Ramos (cell line): Measurements from ENCODE around the gene BST1.

ENCODE experiments used
- in situ Hi-C: fragments of 300-500 bp; cut with MboI; formaldehyde crosslinking; loops from one replicate; pipeline ENCODE4 v1.14.3; 2022; ENCODE audit warnings: low sequenced_read_pairs; ENCODE audit not compliant: unreplicated experiment

The BST1 gene, protein sequence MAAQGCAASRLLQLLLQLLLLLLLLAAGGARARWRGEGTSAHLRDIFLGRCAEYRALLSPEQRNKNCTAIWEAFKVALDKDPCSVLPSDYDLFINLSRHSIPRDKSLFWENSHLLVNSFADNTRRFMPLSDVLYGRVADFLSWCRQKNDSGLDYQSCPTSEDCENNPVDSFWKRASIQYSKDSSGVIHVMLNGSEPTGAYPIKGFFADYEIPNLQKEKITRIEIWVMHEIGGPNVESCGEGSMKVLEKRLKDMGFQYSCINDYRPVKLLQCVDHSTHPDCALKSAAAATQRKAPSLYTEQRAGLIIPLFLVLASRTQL

DNA sequence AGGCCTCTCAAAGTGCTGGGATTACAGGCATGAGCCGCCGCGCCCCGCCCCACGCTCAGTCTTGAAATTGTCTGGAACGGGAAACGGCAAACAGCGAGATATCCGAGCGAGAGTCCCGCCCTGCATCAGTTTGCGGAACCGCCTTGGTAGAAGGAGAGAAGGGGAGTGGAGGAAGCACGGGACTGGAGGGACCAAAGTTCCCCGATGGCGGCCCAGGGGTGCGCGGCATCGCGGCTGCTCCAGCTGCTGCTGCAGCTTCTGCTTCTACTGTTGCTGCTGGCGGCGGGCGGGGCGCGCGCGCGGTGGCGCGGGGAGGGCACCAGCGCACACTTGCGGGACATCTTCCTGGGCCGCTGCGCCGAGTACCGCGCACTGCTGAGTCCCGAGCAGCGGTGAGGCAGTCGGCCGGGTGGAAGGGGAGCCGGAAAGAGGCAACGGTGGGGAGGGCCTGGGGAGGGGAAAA is at the start of gene BST1:
BST1 (plus strand) TSS at position 125 of the 463 bp plus-strand sequence; CDS start at position 205, 80 bp downstream.
- in situ Hi-C loops: no loop called here

DNA sequence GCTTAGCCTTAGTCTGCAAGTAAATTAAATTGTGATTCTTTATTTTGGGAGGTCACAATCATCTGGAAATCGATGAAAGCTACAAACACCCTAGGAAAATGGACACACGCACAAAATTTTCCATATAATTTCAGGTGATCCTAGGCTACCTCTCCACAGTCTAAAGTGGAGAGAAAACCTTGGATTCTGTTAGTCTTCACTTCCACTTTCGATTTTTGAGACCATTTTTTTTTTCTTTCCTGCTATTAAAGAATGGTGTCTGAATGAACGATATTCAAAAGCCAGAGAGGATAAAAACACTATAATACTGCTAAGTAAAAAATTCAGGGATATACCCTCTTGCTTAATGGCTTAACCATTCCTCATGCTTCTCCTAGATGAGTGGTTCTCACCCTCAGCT is 49.4 kb upstream of the BST1 start:
- in situ Hi-C loops: loop anchor here (25.0 kb wide), 1 partner anchor 641 kb away; the partner anchor contains the start of gene CPEB2

DNA sequence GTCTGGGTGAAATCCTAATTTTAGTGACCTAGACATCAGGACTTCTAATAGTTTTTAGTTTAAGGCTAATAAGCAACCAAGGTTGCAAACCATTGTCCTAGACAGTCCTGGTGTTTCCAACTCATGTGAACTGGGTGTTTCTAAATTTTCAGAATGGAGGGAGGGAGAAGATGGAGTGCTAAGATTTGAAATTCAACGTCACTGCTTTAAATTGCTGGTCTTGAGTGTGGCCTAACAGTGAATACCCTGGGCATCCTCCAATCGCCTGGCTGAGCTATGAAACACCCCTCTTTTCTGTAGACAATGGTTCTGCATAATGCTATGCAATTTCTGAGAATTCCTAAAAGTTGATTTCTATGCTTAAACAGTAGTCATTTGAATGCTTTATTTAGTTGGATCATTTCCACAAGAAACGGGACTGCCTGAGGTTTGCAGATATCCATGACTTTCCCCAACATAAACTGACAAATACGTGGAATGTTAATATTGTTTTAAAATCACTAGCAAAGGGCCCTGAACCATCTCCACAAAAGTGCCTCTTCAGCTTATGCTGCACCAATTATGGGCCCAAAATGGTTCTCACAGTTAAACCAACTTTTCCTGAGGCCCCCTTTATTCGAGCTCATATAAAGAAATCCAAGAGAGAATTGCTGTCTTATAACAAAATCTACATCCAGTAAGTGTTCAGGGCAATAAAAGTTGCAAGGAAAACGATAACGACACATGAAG is 48.8 kb upstream of the BST1 start:
- in situ Hi-C loops: loop anchor here (25.0 kb wide), 1 partner anchor 642 kb away; the partner anchor contains the start of gene CPEB2

DNA sequence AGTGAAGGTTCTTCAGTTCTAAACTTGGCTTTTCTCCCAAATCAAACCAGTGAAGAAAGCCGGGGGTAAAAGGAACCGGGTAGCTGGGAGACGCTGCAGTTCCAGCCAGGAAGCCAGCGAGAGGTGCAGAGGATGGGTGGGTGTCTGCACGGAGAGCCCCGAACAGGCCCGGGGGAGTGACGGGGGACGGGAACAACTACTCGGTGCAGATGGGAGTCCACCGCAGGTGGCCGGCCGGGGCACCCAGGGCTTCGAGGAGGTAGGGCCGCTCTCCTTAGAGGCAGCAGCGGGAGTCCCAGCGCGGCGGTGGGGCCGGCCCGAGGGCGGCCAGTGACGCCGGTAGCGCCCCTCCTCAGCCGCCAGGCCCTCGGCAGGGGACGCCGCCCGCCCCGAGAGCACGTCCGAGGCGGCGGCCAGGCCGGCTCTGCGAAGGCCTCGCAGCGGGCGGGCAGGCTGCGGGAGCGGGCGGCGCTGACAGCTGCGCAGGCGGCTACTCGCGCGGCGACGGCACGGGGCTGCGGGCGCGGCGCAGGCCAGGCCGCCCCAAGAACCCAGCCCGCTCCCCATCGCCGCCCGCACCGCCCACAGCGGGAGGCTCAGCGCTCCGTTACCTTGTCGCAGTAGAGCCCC is 48.2 kb upstream of the BST1 start:
- in situ Hi-C loops: loop anchor here (25.0 kb wide), 1 partner anchor 642 kb away; the partner anchor contains the start of gene CPEB2

DNA sequence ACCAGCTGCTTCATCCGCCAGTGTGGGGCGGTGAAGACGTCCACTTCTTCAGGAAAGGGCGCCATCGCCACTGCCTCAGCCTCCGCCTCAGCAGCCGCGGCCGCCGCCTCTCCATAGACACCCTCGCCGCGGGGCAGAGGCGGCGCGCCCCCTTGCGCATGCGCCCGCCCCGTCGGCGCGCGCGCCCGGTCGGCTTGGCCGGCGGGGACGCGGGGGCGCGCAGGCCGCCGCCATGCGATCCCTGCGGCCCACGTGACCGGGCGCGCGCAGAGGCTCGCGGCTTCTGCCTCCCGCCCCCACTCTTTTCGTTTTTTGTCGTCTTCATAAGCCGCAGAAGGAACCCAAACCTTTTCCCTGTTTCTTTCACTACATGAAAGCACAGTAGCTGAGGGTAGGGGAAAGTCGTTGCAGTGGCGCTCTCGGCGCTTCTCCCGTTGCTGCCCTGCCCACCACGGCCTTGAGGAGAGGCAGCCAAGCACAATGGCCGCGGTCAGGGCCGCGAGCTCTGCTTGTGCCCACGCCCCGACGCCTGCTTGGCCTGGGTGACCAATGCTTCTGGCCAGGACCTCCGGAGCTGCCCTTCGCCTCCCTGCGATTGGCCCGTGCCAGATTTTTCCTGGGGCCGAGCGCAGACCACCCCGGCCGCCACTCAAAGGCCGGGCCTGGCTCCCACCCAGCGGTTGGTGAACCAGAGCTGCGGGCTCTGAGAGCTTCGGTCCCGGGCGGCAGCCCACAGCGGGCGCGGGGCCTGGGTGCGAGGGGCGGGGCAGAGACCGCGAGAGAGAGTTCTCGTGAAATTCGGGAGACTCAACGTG is 47.4 kb upstream of the BST1 start, which contains the start of gene FBXL5:
FBXL5 (minus strand) TSS at position 135 of the 815 bp plus-strand sequence; CDS start at position 65, 70 bp downstream.
- in situ Hi-C loops: loop anchor here (25.0 kb wide), 1 partner anchor 643 kb away; the partner anchor contains the start of gene CPEB2

DNA sequence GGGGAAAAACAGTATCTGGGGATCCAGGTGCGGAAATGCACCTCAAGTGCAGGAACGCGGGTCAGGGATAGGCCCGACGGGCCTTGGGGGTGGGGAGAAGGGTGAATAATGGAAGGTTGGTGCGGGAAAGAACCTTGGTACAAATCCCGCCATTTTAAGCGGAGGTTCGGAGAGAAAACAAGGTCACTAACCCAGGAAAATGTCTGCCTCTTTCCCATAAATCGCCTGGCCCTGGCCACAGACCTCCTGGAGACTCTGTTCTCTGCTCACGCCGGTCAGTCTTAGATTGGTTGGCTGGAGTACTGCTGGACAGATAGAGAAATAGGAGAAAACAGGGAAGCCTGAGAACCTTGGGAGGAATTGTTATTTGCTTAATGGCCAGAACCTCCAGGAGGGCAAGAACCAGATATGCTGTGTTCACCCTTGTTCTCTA is 46.8 kb upstream of the BST1 start:
- in situ Hi-C loops: loop anchor here (25.0 kb wide), 1 partner anchor 644 kb away; the partner anchor contains the start of gene CPEB2

DNA sequence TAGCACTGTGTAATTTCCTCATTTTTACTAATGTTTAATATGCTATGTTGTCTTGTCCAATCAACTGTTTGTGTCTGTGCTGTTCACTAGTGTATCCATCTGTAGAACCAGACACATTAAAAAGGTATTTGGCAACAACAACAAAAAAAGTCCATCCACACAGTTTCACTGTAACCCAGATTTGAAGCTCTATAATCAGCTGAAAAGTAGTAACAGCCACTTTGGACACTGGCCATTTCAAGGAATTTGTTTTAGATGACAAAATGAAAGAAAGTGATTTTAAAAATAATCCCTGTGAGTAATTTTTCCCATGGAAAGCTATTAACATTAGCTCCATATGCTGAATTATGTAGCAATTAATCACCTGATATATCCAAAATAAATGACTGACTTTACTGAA is 45.5 kb upstream of the BST1 start:
- in situ Hi-C loops: loop anchor here (25.0 kb wide), 1 partner anchor 645 kb away; the partner anchor contains the start of gene CPEB2

DNA sequence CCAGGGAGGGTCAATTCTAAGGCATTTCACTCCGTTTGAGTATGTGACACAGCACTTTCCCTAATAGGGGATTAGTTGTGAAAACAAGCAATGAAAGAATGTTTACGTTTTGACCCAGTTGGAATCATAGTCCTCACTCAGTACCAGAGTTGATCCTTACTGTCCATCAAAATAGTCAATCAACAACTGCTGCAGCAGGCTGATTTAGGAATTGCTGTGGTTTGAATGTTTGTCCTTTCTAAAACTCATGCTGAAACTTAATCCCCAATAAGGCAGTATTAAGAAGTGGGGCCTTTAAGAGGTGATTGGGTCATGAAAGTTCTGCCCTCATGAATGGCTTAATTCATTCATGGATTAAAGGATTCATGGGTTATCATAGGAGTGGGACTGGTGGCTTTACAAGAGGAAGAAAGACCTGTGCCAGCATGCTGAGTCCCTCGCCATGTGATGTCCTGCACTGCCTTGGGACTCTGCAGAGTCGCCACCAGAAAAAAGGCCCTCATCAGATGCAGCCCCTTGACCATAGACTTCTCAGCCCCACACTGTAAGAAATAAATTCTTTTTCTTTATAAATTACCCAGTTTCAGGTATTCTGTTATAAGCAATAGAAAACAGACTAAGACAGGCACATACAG is 44.6 kb upstream of the BST1 start:
- in situ Hi-C loops: loop anchor here (25.0 kb wide), 1 partner anchor 646 kb away; the partner anchor contains the start of gene CPEB2

DNA sequence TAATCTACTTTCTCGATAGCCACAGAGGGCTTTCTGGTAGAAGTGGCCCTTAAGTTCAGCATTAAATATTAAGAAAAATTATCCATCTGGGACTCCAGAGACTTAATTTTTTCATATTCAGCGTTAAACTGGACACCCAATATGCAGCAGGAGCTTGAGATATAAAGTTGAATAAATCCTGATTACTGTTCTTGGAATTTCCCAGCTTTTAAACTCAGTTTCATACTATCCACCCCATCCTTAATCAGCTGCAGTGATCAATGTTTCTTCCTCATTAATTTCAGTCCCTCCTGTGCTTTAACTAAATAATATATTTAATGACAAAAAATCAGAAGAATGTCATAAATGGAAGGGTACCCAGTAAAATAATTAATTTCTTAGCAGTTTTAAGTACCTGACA is 44.1 kb upstream of the BST1 start:
- in situ Hi-C loops: loop anchor here (25.0 kb wide), 1 partner anchor 646 kb away; the partner anchor contains the start of gene CPEB2

DNA sequence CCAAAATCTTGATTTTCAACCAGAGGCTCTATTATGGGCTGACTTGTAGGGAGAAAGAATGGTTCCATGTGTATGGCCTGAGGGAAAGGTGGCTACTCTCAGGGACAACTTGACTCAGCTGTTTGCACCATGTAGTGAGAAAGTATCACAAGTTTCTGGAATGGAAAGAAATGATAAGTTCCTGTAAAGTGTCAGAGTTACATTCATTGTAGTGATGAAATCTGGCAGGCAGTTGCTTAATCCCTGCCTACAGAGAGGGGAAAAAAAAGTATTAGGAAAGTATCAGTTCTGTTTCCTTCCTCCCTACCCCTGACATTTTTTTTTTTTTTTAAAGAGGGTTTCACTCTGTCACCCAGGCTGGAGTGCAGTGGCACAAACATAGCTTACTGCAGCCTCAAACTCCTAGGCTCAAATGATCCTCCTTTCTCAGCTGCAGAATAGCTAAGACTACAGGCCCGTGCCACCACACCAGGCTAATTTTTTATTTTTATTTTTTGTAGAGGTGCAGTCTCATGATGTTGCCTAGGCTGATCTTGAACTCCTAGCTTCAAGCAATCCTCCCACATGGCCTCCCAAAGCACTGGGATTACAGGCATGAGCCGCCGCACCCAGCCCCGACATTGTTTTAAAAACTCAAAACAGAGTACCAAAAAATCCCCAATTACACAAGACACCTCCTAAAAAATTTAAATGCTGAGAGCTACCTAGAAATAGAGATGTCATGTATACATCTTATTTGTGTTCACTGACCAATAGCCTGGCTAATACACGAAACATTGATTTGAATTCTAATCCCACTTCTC is 42.9 kb upstream of the BST1 start:
- in situ Hi-C loops: loop anchor here (25.0 kb wide), 1 partner anchor 648 kb away; the partner anchor contains the start of gene CPEB2

DNA sequence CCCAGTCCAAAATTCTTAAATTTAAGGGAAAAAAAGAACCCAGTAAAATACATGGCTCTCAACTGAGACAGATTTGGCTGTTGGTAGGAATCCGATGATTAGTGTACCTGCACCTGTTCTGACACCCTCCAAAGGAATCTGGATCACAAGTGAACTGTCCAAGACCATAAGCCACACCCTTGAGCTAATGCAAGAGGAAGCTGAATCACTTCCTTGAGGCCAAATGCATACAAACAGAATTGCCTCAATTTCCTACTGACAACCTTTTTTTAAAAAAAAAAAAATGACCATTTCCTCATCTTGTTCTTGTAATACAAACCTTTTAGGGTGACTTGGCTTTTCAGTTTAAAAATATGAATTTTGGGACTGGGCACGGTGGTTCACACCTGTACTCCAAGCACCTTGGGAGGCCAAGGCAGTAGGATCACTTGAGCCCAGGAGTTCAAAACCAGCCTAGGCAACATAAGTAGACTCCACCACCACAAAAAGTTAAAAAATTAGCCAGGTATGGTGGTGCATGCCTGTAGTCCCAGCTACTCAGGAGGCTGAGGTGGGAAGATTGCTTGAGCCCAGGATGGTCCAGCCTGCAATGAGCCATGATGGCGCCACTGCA is 37.0 kb upstream of the BST1 start:
- in situ Hi-C loops: loop anchor here (25.0 kb wide), 1 partner anchor 654 kb away; the partner anchor contains the start of gene CPEB2

DNA sequence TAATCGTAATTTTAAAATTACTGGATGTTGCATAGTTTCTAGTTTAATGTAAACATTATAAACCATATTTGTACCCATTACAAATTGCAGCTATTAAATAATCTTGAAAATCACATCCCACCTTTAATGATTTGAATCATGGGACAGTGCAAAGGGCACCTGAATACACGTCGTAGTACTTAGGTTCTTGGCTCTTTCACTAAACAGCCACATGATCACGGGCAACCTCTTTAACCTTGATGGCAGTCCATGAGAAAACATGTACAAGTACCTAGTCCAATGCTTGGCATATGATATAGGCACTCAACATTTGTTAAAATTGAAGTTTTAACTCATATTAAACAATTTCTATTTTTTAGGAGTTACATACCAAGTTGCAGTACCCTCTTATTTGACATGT is 35.9 kb upstream of the BST1 start:
- in situ Hi-C loops: loop anchor here (25.0 kb wide), 1 partner anchor 655 kb away; the partner anchor contains the start of gene CPEB2

DNA sequence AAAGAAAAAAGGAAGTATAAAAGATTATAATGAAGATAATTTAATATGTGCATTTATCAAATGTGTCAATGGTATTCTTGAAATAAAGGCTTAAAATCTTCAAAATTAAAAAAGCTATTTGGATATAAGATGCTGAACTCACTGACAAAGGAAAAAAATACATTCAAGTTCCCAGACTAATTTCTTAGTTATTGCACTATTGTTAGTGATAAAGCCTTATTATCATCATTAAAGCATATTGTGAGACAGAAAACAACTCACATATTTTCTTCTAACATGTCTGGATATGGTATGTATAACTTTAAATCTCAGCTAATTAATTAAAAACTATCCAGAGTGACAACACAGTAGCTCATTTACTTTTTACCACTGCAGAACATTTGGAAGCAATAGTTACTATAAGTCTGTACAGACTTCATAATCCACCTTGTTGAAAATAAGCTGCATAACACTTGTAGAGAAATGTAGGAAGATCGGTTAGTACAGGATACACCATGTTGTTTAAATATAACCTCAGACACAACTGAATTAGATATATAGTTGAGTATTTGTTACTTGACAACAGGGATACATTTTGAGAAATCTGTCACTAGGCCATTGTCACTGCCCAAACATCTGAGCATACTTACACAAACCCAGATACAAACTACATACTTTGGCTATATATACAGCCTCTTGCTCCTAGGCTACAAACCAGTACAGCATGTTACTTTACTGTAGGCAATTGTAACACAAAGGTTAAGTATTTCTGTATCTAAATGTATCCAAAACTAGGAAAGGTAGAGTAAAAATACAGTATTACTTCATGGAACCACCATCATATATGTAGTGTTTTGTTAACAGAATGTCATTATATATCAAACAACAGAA is 34.1 kb upstream of the BST1 start:
- in situ Hi-C loops: loop anchor here (25.0 kb wide), 1 partner anchor 656 kb away; the partner anchor contains the start of gene CPEB2

DNA sequence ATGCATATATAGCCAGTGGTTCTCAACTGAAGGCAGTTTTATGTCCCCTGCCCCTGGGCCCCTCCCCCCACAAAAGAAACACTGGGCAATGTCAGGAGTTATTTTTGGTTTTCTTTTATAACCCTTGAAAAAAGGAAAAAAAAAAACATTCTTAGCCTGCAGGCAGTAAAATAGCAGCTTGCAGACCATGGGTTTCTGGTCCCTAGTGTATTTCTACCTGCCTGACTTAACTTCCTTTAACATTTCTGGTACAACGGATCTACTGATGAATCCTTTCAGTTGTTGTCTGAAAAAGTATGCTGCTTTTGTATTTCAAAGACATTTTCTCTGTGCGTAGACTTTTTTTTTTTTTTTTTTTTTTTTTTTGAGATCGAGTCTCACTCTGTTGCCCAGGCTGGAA is 32.3 kb upstream of the BST1 start:
- in situ Hi-C loops: loop anchor here (25.0 kb wide), 1 partner anchor 658 kb away; the partner anchor contains the start of gene CPEB2

DNA sequence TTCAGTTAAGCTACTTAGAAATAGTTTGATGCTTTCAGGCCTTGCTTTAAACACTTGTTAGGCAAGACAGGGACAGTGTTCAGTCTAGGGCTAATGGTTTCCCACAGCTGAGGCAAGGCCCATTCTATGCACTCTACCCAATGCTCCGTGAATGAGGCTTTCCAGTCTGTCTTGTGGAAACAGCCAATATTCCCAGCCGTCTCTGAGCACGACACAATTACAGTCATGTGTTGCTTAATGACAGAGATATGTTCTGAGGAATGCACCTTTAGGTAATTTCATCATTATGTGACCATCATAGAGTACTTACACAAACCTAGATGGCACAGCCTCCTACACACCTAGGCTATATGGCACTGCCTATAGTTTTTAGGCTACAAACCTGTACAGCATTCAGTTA is 30.8 kb upstream of the BST1 start:
- in situ Hi-C loops: loop anchor here (25.0 kb wide), 1 partner anchor 660 kb away; the partner anchor contains the start of gene CPEB2

DNA sequence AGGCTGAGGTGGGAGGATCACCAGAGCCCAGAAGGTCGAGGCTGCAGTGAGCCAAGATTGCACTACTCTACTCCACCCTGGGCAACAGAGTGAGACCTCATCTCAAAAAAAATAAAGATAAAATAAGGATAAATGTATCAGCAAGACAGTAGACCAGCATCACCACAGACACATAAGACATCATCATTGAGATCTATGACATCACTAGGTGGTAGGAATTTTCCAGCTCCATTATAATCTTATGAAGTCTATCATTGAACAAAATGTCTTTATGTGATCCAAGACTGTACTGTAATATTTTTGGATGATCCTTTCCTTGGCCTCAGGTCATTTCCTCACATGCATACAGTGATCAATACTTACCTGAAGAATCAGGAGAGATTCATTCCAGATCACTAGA is 29.5 kb upstream of the BST1 start:
- in situ Hi-C loops: loop anchor here (25.0 kb wide), 1 partner anchor 661 kb away; the partner anchor contains the start of gene CPEB2
